Pons (tissue), 1 donor: ENCODE results near the gene ACAD8.

Experiments
- DNase-seq: peaks from one replicate; pipeline ENCODE4 v3.0.0-alpha.2; 2016; ENCODE audit warnings: low spot score

Gene ACAD8

GRCh38 chr11:134253188-134253993 lies at the start of gene ACAD8, which contains the start of gene THYN1:
TSS of gene ACAD8 (plus strand) at chr11:134253568. CDS start at chr11:134253601, 33 bp downstream.
TSS of gene THYN1 (minus strand) at chr11:134253352. CDS start at chr11:134252882, 470 bp downstream.
- DNase-seq = peak; percentile 96

GRCh38 chr11:134205729-134206128 lies 47.6 kb upstream of the ACAD8 start:
- DNase-seq = no peak

- DNase-seq = no peak
Observed at GRCh38 chr11:134206185-134206584, 47.2 kb upstream of the ACAD8 start.

GRCh38 chr11:134207538-134208239 lies 45.7 kb upstream of the ACAD8 start:
- DNase-seq = no peak

- DNase-seq = no peak
Observed at GRCh38 chr11:134215836-134216235, 37.5 kb upstream of the ACAD8 start.

- peak; percentile 72 for DNase-seq
Observed at GRCh38 chr11:134216816-134217215, 36.6 kb upstream of the ACAD8 start.

- DNase-seq = peak; percentile 21
Observed at GRCh38 chr11:134223121-134223520, 30.2 kb upstream of the ACAD8 start.

GRCh38 chr11:134223836-134224709 lies 29.3 kb upstream of the ACAD8 start, which contains the start of the genes NCAPD3 and VPS26B:
TSS of gene NCAPD3 (minus strand) at chr11:134223967. CDS start at chr11:134223926, 41 bp downstream.
TSS of gene VPS26B (plus strand) at chr11:134224671. CDS start at chr11:134225123, 452 bp downstream.
- peak; percentile 96 for DNase-seq

GRCh38 chr11:134224710-134225664 lies 28.4 kb upstream of the ACAD8 start:
- DNase-seq = peak; percentile 64

GRCh38 chr11:134226806-134227325 lies 26.5 kb upstream of the ACAD8 start:
- DNase-seq = no peak

- DNase-seq = no peak
Observed at GRCh38 chr11:134228625-134229024, 24.7 kb upstream of the ACAD8 start.

- DNase-seq = no peak
Observed at GRCh38 chr11:134229126-134229790, 24.1 kb upstream of the ACAD8 start.

GRCh38 chr11:134230339-134230738 lies 23.0 kb upstream of the ACAD8 start:
- DNase-seq = no peak

GRCh38 chr11:134231958-134232659 lies 21.3 kb upstream of the ACAD8 start:
- DNase-seq = no peak

- DNase-seq = no peak
Observed at GRCh38 chr11:134233729-134234179, 19.6 kb upstream of the ACAD8 start.

- DNase-seq = no peak
Observed at GRCh38 chr11:134235399-134235798, 18.0 kb upstream of the ACAD8 start.

GRCh38 chr11:134236834-134237556 lies 16.4 kb upstream of the ACAD8 start:
- no peak for DNase-seq

GRCh38 chr11:134237557-134237922 lies 15.8 kb upstream of the ACAD8 start:
- no peak for DNase-seq

- no peak for DNase-seq
Observed at GRCh38 chr11:134238956-134239355, 14.4 kb upstream of the ACAD8 start.
